Left ventricle myocardium inferior (tissue), 1 donor: ENCODE results near the gene MT1B. TPM values are rescaled to one million over a fixed set of nuclear protein-coding genes. Genes with fewer than 3 reads are reported as not detected.

Experiments used
- DNase-seq: peaks from one replicate; pipeline ENCODE4 v3.0.0-alpha.2; 2020
- H3K27ac ChIP-seq: fragments of 200-600 bp; replicated peaks from 2 replicates; pipeline ENCODE4 v1.8.0; 2021
- H3K27me3 ChIP-seq: fragments of 200-600 bp; 2 replicates; pipeline ENCODE4 v1.8.0; 2021; ENCODE audit warnings: low read depth
- H3K36me3 ChIP-seq: fragments of 200-600 bp; 2 replicates; pipeline ENCODE4 v1.8.0; 2021
- H3K4me1 ChIP-seq: fragments of 200-600 bp; 2 replicates; pipeline ENCODE4 v1.8.0; 2021
- H3K4me3 ChIP-seq: fragments of 200-600 bp; 2 replicates; pipeline ENCODE4 v1.8.0; 2021; ENCODE audit warnings: mild to moderate bottlenecking, moderate library complexity
- H3K9me3 ChIP-seq: fragments of 200-600 bp; replicated peaks from 2 replicates; pipeline ENCODE4 v1.8.0; 2021
- intact Hi-C: fragments of 100-400 bp; cut with micrococcal nuclease; formaldehyde crosslinking; loops from one replicate; pipeline ENCODE4 v1.11.0; 2022
- total RNA-seq: library from RNA; stranded (reverse); fragmentation: NEBNext Ultra II Directional; extraction: Animal tissue kit (Norgen Biotek cat#: 25700); gene quantifications from one replicate; pipeline ENCODE4 v1.2.1, GENCODE V29; 2021
- TF ChIP-seq, protein P1 (sequence below): fragments of 200-600 bp; IDR thresholded peaks from 2 replicates; pipeline ENCODE4 v1.8.0; 2021; ENCODE audit warnings: antibody characterized with exemption, mild to moderate bottlenecking, borderline replicate concordance
- donor health status: DM: no; HTN: yes; CAD: no; lungs with severe emphysema.

The MT1B gene
- total RNA-seq, 1 donor from 2014 or later: not detected

- H3K9me3 ChIP-seq: no peaks in the 10 kb centered on the region
- intact Hi-C loops: no loop called here
- H3K36me3 ChIP-seq: no peaks in the 10 kb centered on the region
- H3K27me3 ChIP-seq: peaks cover 86% of the 10 kb centered on the region
- no peak overlapping the region for H3K4me3 ChIP-seq
- H3K27ac ChIP-seq: no peak overlapping the region
- H3K4me1 ChIP-seq: peaks cover 12% of the 10 kb centered on the region
- TF ChIP-seq, protein P1, sequence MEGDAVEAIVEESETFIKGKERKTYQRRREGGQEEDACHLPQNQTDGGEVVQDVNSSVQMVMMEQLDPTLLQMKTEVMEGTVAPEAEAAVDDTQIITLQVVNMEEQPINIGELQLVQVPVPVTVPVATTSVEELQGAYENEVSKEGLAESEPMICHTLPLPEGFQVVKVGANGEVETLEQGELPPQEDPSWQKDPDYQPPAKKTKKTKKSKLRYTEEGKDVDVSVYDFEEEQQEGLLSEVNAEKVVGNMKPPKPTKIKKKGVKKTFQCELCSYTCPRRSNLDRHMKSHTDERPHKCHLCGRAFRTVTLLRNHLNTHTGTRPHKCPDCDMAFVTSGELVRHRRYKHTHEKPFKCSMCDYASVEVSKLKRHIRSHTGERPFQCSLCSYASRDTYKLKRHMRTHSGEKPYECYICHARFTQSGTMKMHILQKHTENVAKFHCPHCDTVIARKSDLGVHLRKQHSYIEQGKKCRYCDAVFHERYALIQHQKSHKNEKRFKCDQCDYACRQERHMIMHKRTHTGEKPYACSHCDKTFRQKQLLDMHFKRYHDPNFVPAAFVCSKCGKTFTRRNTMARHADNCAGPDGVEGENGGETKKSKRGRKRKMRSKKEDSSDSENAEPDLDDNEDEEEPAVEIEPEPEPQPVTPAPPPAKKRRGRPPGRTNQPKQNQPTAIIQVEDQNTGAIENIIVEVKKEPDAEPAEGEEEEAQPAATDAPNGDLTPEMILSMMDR: no peak
- no peak for DNase-seq
These were observed 3.9 kb upstream of the MT1B start for GRCh38 chr16:56647641-56648431.

GRCh38 chr16:56649271-56649670 lies 2.4 kb upstream of the MT1B start:
- H3K4me3 ChIP-seq: no peak overlapping the region
- H3K27me3 ChIP-seq: peaks cover 72% of the 10 kb centered on the region
- intact Hi-C loops: no loop called here
- H3K4me1 ChIP-seq: no peaks in the 10 kb centered on the region
- H3K27ac ChIP-seq: no peak overlapping the region
- H3K9me3 ChIP-seq: no peaks in the 10 kb centered on the region
- no peak for DNase-seq
- no peaks in the 10 kb centered on the region for H3K36me3 ChIP-seq
- TF ChIP-seq, protein P1: no peak

DNA sequence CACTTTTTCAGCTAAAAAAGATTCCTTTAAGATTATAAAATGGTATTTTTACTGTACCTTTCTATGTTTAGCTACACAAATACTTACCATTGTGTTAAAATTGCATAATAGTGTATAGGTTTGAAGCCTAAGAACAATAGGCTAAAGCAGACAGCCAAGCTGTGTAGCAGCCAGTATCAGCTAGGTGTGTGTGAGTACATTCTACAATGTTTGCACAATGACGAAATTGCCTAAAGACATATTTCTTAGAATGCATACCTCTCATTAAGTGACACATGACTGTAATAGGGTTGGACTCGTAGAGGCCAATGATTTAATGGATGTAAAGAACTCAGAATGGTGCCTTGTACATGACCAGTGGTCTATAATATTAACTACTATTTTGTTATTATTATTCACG lies 1.9 kb upstream of the MT1B start:
- H3K36me3 ChIP-seq: no peaks in the 10 kb centered on the region
- DNase-seq: no peak
- no peak overlapping the region for H3K27ac ChIP-seq
- H3K27me3 ChIP-seq: peaks cover 66% of the 10 kb centered on the region
- H3K9me3 ChIP-seq: no peaks in the 10 kb centered on the region
- H3K4me3 ChIP-seq: no peak overlapping the region
- no peaks in the 10 kb centered on the region for H3K4me1 ChIP-seq
- intact Hi-C loops: no loop called here
- TF ChIP-seq, protein P1: no peak

- Histone ChIP-seq H3K9me3 (no peaks in the 10 kb centered on the region), H3K4me1 (peaks cover 5% of the 10 kb centered on the region), H3K4me3 (no peak overlapping the region), H3K27me3 (peaks cover 39% of the 10 kb centered on the region), H3K36me3 (no peaks in the 10 kb centered on the region), H3K27ac (no peak overlapping the region)
- intact Hi-C loops: no loop called here
- DNase-seq: no peak
- TF ChIP-seq, protein P1: no peak
These were observed 914 bp downstream of the MT1B start for GRCh38 chr16:56652600-56652999.

- DNase-seq: no peak
- no peak overlapping the region for H3K27ac ChIP-seq
- H3K27me3 ChIP-seq: peaks cover 33% of the 10 kb centered on the region
- peaks cover 11% of the 10 kb centered on the region for H3K4me1 ChIP-seq
- TF ChIP-seq, protein P1: no peak
- H3K4me3 ChIP-seq: no peak overlapping the region
- H3K9me3 ChIP-seq: no peaks in the 10 kb centered on the region
- intact Hi-C loops: no loop called here
- no peaks in the 10 kb centered on the region for H3K36me3 ChIP-seq
These were observed 1.5 kb downstream of the MT1B start for GRCh38 chr16:56653218-56653617.
